Measurements from ENCODE around the gene AADAT.

DNA sequence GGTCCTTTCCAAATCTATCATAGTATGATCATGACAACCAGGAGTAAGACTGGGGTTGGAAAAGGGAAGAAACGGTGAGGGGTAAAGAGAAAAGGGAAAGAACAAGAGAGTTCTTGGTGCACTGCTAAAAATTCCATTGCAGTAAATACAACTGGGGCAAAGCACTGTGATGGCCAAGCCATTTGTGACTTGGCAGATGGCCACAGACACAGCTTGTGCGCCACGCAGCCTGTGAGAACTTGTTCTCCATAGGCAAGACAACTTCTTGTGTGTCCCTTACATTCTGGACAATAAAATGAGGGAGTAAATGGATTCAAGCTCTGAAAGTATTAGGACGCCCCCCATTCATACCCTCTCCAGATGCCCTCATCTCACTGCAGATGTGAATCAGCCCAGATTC lies 74.5 kb downstream of the AADAT start:
- TF ChIP-seq, protein P1, sequence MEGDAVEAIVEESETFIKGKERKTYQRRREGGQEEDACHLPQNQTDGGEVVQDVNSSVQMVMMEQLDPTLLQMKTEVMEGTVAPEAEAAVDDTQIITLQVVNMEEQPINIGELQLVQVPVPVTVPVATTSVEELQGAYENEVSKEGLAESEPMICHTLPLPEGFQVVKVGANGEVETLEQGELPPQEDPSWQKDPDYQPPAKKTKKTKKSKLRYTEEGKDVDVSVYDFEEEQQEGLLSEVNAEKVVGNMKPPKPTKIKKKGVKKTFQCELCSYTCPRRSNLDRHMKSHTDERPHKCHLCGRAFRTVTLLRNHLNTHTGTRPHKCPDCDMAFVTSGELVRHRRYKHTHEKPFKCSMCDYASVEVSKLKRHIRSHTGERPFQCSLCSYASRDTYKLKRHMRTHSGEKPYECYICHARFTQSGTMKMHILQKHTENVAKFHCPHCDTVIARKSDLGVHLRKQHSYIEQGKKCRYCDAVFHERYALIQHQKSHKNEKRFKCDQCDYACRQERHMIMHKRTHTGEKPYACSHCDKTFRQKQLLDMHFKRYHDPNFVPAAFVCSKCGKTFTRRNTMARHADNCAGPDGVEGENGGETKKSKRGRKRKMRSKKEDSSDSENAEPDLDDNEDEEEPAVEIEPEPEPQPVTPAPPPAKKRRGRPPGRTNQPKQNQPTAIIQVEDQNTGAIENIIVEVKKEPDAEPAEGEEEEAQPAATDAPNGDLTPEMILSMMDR (conservative IDR thresholded peaks at IDR 0.05; ENCODE audit: low read depth, low read length): no peak
- TF ChIP-seq EZH2 (IDR thresholded peaks at IDR 0.05; ENCODE audit: low read length, unreplicated experiment): no peak

Measured in PC-3 (cell line).